ENCODE measurements around the gene MISP.
"Not testable (repeated sequence)": the region's sequence is repeated elsewhere in the genome, so short reads cannot be mapped to it uniquely, and the experiment has no call there.

GRCh38 chr19:702847-703246 is 48.1 kb upstream of the MISP start:
- TF ChIP-seq, protein P1, sequence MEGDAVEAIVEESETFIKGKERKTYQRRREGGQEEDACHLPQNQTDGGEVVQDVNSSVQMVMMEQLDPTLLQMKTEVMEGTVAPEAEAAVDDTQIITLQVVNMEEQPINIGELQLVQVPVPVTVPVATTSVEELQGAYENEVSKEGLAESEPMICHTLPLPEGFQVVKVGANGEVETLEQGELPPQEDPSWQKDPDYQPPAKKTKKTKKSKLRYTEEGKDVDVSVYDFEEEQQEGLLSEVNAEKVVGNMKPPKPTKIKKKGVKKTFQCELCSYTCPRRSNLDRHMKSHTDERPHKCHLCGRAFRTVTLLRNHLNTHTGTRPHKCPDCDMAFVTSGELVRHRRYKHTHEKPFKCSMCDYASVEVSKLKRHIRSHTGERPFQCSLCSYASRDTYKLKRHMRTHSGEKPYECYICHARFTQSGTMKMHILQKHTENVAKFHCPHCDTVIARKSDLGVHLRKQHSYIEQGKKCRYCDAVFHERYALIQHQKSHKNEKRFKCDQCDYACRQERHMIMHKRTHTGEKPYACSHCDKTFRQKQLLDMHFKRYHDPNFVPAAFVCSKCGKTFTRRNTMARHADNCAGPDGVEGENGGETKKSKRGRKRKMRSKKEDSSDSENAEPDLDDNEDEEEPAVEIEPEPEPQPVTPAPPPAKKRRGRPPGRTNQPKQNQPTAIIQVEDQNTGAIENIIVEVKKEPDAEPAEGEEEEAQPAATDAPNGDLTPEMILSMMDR (IDR thresholded peaks at IDR 0.05): not testable (repeated sequence)
- not testable (repeated sequence) for TF ChIP-seq MAX (IDR thresholded peaks at IDR 0.05; ENCODE audit: low read depth); MXI1 (IDR thresholded peaks at IDR 0.05; ENCODE audit: low read depth, low read length); FOXJ3 (CRISPR knock-in tag; IDR thresholded peaks at IDR 0.05); RXRA (IDR thresholded peaks at IDR 0.05; ENCODE audit: borderline replicate concordance, low read depth); GATA2 (CRISPR knock-in tag; IDR thresholded peaks at IDR 0.05); RCOR1 (IDR thresholded peaks at IDR 0.05; ENCODE audit: low read length); RFX5 (IDR thresholded peaks at IDR 0.05; ENCODE audit: low read length); ELF1 (IDR thresholded peaks at IDR 0.05); CHD2 (IDR thresholded peaks at IDR 0.05; ENCODE audit: low read length, partially characterized antibody); RAD21 (IDR thresholded peaks at IDR 0.05; ENCODE audit: low read length)
- TF ChIP-seq, protein P2, sequence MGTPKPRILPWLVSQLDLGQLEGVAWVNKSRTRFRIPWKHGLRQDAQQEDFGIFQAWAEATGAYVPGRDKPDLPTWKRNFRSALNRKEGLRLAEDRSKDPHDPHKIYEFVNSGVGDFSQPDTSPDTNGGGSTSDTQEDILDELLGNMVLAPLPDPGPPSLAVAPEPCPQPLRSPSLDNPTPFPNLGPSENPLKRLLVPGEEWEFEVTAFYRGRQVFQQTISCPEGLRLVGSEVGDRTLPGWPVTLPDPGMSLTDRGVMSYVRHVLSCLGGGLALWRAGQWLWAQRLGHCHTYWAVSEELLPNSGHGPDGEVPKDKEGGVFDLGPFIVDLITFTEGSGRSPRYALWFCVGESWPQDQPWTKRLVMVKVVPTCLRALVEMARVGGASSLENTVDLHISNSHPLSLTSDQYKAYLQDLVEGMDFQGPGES (IDR thresholded peaks at IDR 0.05; ENCODE audit: low read depth, low read length): not testable (repeated sequence)
- TF ChIP-seq, protein P3, sequence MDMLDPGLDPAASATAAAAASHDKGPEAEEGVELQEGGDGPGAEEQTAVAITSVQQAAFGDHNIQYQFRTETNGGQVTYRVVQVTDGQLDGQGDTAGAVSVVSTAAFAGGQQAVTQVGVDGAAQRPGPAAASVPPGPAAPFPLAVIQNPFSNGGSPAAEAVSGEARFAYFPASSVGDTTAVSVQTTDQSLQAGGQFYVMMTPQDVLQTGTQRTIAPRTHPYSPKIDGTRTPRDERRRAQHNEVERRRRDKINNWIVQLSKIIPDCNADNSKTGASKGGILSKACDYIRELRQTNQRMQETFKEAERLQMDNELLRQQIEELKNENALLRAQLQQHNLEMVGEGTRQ (IDR thresholded peaks at IDR 0.05; ENCODE audit: borderline replicate concordance, low read depth, low read length): not testable (repeated sequence)

Data from SK-N-SH (cell line).